H9 (cell line): ENCODE measurements around the gene PMEPA1. TPM values are rescaled to one million over a fixed set of nuclear protein-coding genes. Genes with fewer than 3 reads are reported as not detected.

Experiments
- DNase-seq: peaks from one replicate; pipeline ENCODE4 v3.0.0-alpha.2; 2017
- H2AFZ ChIP-seq: one replicate; pipeline ENCODE4 v1.6.1; 2013; ENCODE audit warnings: mild to moderate bottlenecking, low read length, control low read depth, moderate library complexity
- H2AK5ac ChIP-seq: 2 replicates; pipeline ENCODE4 v1.6.1; 2013; ENCODE audit warnings: low read length, control low read depth, mixed read lengths; ENCODE audit not compliant: insufficient read length
- H2BK120ac ChIP-seq: one replicate; pipeline ENCODE4 v1.6.1; 2013; ENCODE audit warnings: low read depth, mild to moderate bottlenecking, low read length, control low read depth, inconsistent platforms; ENCODE audit not compliant: poor library complexity, severe bottlenecking
- H2BK12ac ChIP-seq: 2 replicates; pipeline ENCODE4 v1.6.1; 2013; ENCODE audit warnings: low read length, control low read depth, mixed read lengths, low read depth; ENCODE audit not compliant: insufficient read length
- H2BK15ac ChIP-seq: 2 replicates; pipeline ENCODE4 v1.6.1; 2013; ENCODE audit warnings: low read depth, low read length, control low read depth
- H2BK20ac ChIP-seq: one replicate; pipeline ENCODE4 v1.6.1; 2013; ENCODE audit warnings: low read depth, mild to moderate bottlenecking, low read length, control low read depth, inconsistent platforms; ENCODE audit not compliant: poor library complexity, severe bottlenecking
- H2BK5ac ChIP-seq: 2 replicates; pipeline ENCODE4 v1.6.1; 2013; ENCODE audit warnings: low read length, control low read depth, mixed read lengths; ENCODE audit not compliant: insufficient read length
- H3K14ac ChIP-seq: 2 replicates; pipeline ENCODE4 v1.6.1; 2013; ENCODE audit warnings: low read length, control low read depth; ENCODE audit not compliant: insufficient read depth
- H3K18ac ChIP-seq: 2 replicates; pipeline ENCODE4 v1.6.1; 2013; ENCODE audit warnings: low read depth, mild to moderate bottlenecking, mixed read lengths, low read length, control low read depth; ENCODE audit not compliant: insufficient read length
- H3K23ac ChIP-seq: 2 replicates; pipeline ENCODE4 v1.6.1; 2013; ENCODE audit warnings: low read length, control low read depth, mixed read lengths, low read depth; ENCODE audit not compliant: insufficient read length
- H3K23me2 ChIP-seq: 2 replicates; pipeline ENCODE4 v1.6.1; 2013; ENCODE audit warnings: low read depth, mild to moderate bottlenecking, mixed read lengths, low read length, control low read depth; ENCODE audit not compliant: insufficient read length, poor library complexity, severe bottlenecking
- H3K27ac ChIP-seq: 2 replicates; pipeline ENCODE4 v1.5.1; 2013; ENCODE audit warnings: low read length, control low read depth, mixed read lengths, low read depth; ENCODE audit not compliant: insufficient read length
- H3K27me3 ChIP-seq: 2 replicates; pipeline ENCODE4 v1.6.1; 2013; ENCODE audit warnings: low read length, control low read depth, inconsistent platforms; ENCODE audit not compliant: insufficient read depth
- H3K4ac ChIP-seq: 2 replicates; pipeline ENCODE4 v1.6.1; 2013; ENCODE audit warnings: low read depth, mild to moderate bottlenecking, control low read depth, inconsistent platforms, low read length, moderate library complexity
- H3K4me1 ChIP-seq: 2 replicates; pipeline ENCODE4 v1.6.1; 2013; ENCODE audit warnings: low read length, control low read depth, inconsistent platforms; ENCODE audit not compliant: insufficient read depth
- H3K4me2 ChIP-seq: 2 replicates; pipeline ENCODE4 v1.6.1; 2013; ENCODE audit warnings: low read length, control low read depth, mixed read lengths; ENCODE audit not compliant: insufficient read length, insufficient read depth
- H3K56ac ChIP-seq: 2 replicates; pipeline ENCODE4 v1.6.1; 2013; ENCODE audit warnings: low read depth, mild to moderate bottlenecking, mixed read lengths, low read length, control low read depth; ENCODE audit not compliant: insufficient read length
- H3K79me1 ChIP-seq: 2 replicates; pipeline ENCODE4 v1.6.1; 2013; ENCODE audit warnings: low read depth, mild to moderate bottlenecking, moderate library complexity, low read length, control low read depth, inconsistent platforms; ENCODE audit not compliant: insufficient read depth, poor library complexity, severe bottlenecking
- H3K79me2 ChIP-seq: 2 replicates; pipeline ENCODE4 v1.6.1; 2013; ENCODE audit warnings: low read length, control low read depth, inconsistent platforms; ENCODE audit not compliant: insufficient read depth
- H3K9ac ChIP-seq: 2 replicates; pipeline ENCODE4 v1.6.1; 2013; ENCODE audit warnings: low read length, control low read depth, mixed read lengths; ENCODE audit not compliant: insufficient read length; ENCODE audit errors: extremely low read depth
- H3K9me3 ChIP-seq: one replicate; pipeline ENCODE4 v1.6.1; 2013; ENCODE audit warnings: low read depth, low read length, inconsistent platforms; ENCODE audit not compliant: control insufficient read depth
- H3T11ph ChIP-seq: one replicate; pipeline ENCODE4 v1.6.1; 2013; ENCODE audit warnings: mild to moderate bottlenecking, low read length, control low read depth, inconsistent platforms
- H4K20me1 ChIP-seq: one replicate; pipeline ENCODE4 v1.6.1; 2013; ENCODE audit not compliant: control insufficient read depth, insufficient read length, insufficient read depth
- H4K5ac ChIP-seq: 2 replicates; pipeline ENCODE4 v1.6.1; 2013; ENCODE audit warnings: low read depth, mild to moderate bottlenecking, mixed read lengths, low read length, control low read depth; ENCODE audit not compliant: insufficient read length
- H4K8ac ChIP-seq: replicated peaks from 2 replicates; pipeline ENCODE4 v1.6.1; 2013; ENCODE audit warnings: low read length, control low read depth, mixed read lengths, low read depth; ENCODE audit not compliant: insufficient read length
- H4K91ac ChIP-seq: 2 replicates; pipeline ENCODE4 v1.6.1; 2013; ENCODE audit warnings: low read depth, mild to moderate bottlenecking, moderate library complexity, mixed read lengths, low read length, control low read depth; ENCODE audit not compliant: insufficient read length
- H3K27ac Mint-ChIP-seq, 3 experiments: 2 replicates in 2 of 3; 3 replicates in 1 of 3; pipeline ENCODE4 v1.8.0; 2020 to 2021; ENCODE audit warnings: mixed read lengths in 3 of 3, mild to moderate bottlenecking in 1 of 3, moderate library complexity in 1 of 3
- H3K27me3 Mint-ChIP-seq: 2 replicates; pipeline ENCODE4 v1.8.0; 2021; ENCODE audit warnings: low read depth, mild to moderate bottlenecking, moderate library complexity, mixed read lengths
- H3K36me3 Mint-ChIP-seq, 3 experiments: 2 replicates in 2 of 3; 3 replicates in 1 of 3; pipeline ENCODE4 v1.8.0; 2020 to 2021; ENCODE audit warnings: low read depth in 3 of 3, mixed read lengths in 3 of 3; ENCODE audit not compliant: insufficient read depth in 1 of 3
- H3K4me1 Mint-ChIP-seq, 2 experiments: 2 replicates each; pipeline ENCODE4 v1.8.0; 2020; ENCODE audit warnings: mixed read lengths in 2 of 2
- H3K4me3 Mint-ChIP-seq, 2 experiments: 2 replicates in 1 of 2; 3 replicates in 1 of 2; pipeline ENCODE4 v1.8.0; 2020 to 2021; ENCODE audit warnings: mild to moderate bottlenecking in 2 of 2, mixed read lengths in 2 of 2, moderate library complexity in 1 of 2
- H3K9me3 Mint-ChIP-seq, 2 experiments: 2 replicates in 1 of 2; 3 replicates in 1 of 2; pipeline ENCODE4 v1.8.0; 2020; ENCODE audit warnings: mild to moderate bottlenecking in 2 of 2, mixed read lengths in 2 of 2, moderate library complexity in 1 of 2
- CTCF ChIP-seq: fragments of 200-600 bp; sonication (generic); conservative IDR thresholded peaks from 3 replicates; pipeline ENCODE4 v1.8.0; 2021; ENCODE audit warnings: antibody characterized with exemption, mild to moderate bottlenecking
- WGBS: extraction: QIAGEN DNeasy Blood & Tissue Kit; methylation state at CpG from one replicate; pipeline ENCODE4 v1.1.7; 2013; ENCODE audit warnings: missing lambda C conversion rate, low lambda C conversion rate, mixed read lengths; ENCODE audit not compliant: insufficient read length; ENCODE audit errors: extremely low coverage; 5-methylcytosine and 5-hydroxymethylcytosine counted together
- total RNA-seq: library from RNA; stranded (reverse); gene quantifications from 2 replicates; pipeline ENCODE4 v1.2.1, GENCODE V29; 2021

PMEPA1 gene
- total RNA-seq, 1 experiment from 2014 or later, result 34.6 TPM

GRCh38 chr20:57711311-57711712 is 1.5 kb upstream of the PMEPA1 start:
- H3T11ph ChIP-seq, result no peak overlapping the region
- no peak overlapping the region for H2BK12ac ChIP-seq
- H3K79me2 ChIP-seq, result peaks cover 23% of the 10 kb centered on the region; the same call in 1 of the 2 replicates
- H2AFZ ChIP-seq, result no peak overlapping the region
- Mint-ChIP-seq H3K36me3 (peaks cover 0 to 10% (median 5%) of the 10 kb centered on the region in 3 experiments; a peak in 4 of 7 replicates), H3K27me3 (peaks cover 13% of the 10 kb centered on the region), H3K27ac (peak overlapping the region in 1 of 3 experiments; percentile 97; a peak in 1 of 7 replicates), H3K4me1 (peaks cover 41 to 50% of the 10 kb centered on the region in 2 experiments), H3K9me3 (peaks cover 0 to 4% of the 10 kb centered on the region in 2 experiments; a peak in 2 of 5 replicates), H3K4me3 (peak overlapping the region; percentile 77 to 87)
- H3K9ac ChIP-seq, result no peak overlapping the region
- peaks cover 10% of the 10 kb centered on the region for H3K23me2 ChIP-seq
- H2BK20ac ChIP-seq, result no peak overlapping the region
- H4K8ac ChIP-seq, result no peak overlapping the region
- H3K4me2 ChIP-seq, result peak overlapping the region; percentile 86
- WGBS, result no CpG with 5 or more reads among the region's 8 CpGs
- H3K4me1 ChIP-seq, result peaks cover 3% of the 10 kb centered on the region; the same call in 1 of the 2 replicates
- no peak overlapping the region for H3K56ac ChIP-seq
- H3K14ac ChIP-seq, result no peak overlapping the region
- no peaks in the 10 kb centered on the region for H3K9me3 ChIP-seq
- no peak overlapping the region for H3K4ac ChIP-seq
- no peaks in the 10 kb centered on the region for H4K20me1 ChIP-seq
- no peak overlapping the region for H2BK5ac ChIP-seq
- no peak overlapping the region for H3K27ac ChIP-seq
- H3K18ac ChIP-seq, result no peak overlapping the region
- H3K27me3 ChIP-seq, result no peaks in the 10 kb centered on the region
- no peak for TF ChIP-seq CTCF
- H3K79me1 ChIP-seq, result no peaks in the 10 kb centered on the region
- no peak for DNase-seq
- no peak overlapping the region for H4K91ac ChIP-seq
- H2BK15ac ChIP-seq, result no peak overlapping the region
- H3K23ac ChIP-seq, result no peak overlapping the region
- no peak overlapping the region for H2BK120ac ChIP-seq
- no peak overlapping the region for H4K5ac ChIP-seq
- H2AK5ac ChIP-seq, result no peak overlapping the region
